GM18526 (cell line): Measurements from ENCODE around the gene FAM180B.

ENCODE experiments used
- POLR2A ChIP-seq: IDR thresholded peaks from 3 replicates; pipeline ENCODE4 v1.6.1; 2011; ENCODE audit not compliant: insufficient read length; ENCODE audit errors: extremely low read depth

Gene FAM180B

DNA sequence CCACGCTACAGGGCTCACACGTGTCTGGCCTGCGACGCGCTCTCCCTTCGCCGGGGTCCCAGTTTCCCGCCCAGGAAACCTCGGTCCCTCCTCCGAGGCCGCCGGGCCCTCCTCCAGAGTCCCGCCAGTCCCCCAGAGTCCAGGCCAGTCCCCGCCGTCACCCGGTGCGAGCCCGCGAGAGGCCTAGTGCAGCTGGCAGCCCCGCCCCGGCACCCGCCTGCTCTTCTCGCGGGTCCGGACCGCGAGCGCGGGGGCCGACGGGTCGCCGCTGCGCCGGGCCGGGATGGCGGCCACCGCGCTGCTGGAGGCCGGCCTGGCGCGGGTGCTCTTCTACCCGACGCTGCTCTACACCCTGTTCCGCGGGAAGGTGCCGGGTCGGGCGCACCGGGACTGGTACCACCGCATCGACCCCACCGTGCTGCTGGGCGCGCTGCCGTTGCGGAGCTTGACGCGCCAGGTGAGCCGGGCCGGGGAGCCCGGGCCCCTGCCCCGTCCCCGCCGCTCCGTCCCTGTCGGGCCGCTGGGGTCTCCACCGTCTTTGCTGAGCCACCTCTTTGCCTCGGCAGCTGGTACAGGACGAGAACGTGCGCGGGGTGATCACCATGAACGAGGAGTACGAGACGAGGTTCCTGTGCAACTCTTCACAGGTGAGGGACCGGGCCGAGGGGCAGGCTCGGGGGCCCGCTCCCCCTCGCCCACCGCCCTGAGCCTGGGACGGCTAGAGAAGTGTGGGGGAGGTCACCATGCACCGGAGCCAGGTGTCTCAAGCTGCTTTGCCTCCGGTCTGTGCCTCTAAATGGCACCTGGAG, 20.9 kb upstream of the FAM180B start, which contains the start of gene PTPMT1:
PTPMT1 (plus strand) TSS at position 260 of the 809 bp plus-strand sequence; CDS start at position 284, 24 bp downstream.
- TF ChIP-seq POLR2A: peak; percentile 93

DNA sequence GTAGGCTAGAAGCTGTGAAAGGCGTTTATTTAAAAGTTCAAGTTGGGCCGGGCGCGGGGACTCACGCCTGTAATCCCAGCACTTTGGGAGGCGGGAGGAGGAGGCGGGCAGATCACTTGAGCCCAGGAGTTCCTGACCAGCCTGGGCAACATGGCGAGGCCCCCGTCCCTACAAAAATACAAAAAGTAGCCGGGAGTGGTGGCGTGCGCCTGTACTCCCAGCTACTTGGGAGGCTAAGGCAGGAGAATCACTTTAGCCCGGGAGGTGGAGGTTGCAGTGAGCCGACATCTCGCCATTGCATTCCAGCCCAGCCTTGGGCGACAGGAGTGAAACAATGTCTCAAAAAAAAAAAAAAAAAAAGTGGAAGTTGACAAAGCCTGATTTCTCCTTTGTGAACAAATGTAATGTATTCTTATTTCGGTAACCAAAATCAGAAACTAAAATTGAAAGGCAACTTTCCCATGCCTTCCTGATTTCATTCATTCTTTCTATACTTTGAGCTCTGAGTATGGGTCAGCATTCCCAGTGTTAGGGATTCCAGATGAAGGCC, 20.3 kb upstream of the FAM180B start:
- no peak for TF ChIP-seq POLR2A

DNA sequence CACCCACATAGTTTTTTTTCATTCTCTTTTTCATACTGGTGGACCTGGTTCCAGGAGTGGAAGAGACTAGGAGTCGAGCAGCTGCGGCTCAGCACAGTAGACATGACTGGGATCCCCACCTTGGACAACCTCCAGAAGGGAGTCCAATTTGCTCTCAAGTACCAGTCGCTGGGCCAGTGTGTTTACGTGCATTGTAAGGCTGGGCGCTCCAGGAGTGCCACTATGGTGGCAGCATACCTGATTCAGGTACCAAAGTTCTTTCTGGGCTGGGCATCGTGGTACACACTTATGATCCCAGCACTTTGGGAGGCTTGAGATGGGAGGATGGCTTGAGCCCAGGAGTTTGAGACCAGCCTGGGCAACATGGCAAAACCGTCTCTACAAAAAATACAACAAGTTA, 16.8 kb upstream of the FAM180B start:
- no peak for TF ChIP-seq POLR2A

GRCh38 chr11:47570651-47571356, 15.7 kb upstream of the FAM180B start:
- no peak for TF ChIP-seq POLR2A

GRCh38 chr11:47571357-47571729, 15.1 kb upstream of the FAM180B start:
- TF ChIP-seq POLR2A: no peak

GRCh38 chr11:47571895-47572294, 14.6 kb upstream of the FAM180B start:
- TF ChIP-seq POLR2A: no peak

DNA sequence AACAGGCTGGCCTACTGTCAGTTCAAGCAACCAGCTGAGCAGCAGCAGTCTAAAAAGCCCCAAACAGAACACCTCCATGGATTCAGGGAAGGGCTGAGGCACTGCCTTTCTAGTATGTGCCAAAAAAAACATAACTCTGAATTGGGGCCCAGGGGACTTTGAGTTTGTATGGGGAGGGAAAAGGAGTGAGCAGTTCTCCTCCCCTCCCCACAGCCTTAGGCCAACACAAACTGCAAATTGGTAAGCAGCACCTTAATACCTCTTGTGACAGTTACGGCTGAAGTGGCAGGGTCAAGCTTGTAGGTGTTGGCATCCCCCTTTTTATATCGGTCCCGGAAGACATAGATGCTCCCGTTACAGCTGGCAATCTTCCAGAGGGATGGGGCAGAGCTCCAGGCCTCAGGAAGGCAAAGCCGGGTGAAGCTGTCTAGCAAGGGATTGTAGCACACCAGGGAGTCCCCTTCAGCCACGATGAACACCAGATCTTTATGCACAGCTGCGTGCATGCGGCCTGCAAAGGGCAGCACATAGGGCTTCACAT, 13.7 kb upstream of the FAM180B start:
- no peak for TF ChIP-seq POLR2A

GRCh38 chr11:47573321-47573720, 13.2 kb upstream of the FAM180B start:
- TF ChIP-seq POLR2A: no peak

- no peak for TF ChIP-seq POLR2A
Observed at GRCh38 chr11:47577460-47578041, 8.9 kb upstream of the FAM180B start.

DNA sequence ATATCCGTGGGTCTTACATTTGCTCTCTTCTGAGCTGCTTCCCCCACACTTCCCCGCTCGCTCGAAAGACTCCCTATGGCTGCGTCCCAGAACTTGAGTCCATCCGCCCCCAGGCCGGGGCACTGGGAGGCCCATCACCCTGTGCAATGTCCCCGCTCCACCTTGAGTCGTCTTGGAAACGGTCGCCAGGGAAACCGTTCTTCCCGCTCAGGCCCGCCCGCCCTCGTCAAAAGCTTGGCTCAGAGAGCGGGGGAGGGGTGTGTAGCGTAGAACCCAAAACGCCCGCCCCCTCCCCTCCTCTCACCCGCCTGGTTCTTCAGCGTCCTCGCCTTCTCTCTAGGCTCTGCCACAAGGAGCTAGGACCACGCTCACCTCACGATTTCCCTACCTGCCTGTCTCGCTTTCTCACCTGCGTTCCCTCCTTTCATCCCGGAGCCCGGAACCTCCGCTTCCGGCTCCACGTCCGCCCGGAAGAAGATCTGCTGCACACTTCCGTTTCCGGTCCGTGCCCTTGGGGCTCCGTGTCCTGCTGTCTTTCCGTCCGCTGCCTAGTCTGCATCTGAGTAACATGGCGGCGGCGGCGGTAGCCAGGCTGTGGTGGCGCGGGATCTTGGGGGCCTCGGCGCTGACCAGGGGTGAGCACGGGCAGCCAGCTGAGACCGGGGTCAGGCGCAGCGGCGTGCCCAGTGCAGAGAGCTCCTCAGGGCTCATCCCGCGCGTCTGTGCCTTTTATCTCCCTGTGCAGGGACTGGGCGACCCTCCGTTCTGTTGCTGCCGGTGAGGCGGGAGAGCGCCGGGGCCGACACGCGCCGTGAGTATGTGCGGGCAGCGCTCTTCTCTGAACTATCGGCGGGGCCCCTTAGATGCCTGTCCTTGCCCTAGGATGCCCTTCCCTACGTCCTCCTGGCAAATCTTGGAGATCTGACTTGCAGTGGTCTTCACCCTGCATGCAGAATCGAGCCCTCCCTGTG, 7.7 kb upstream of the FAM180B start, which contains the start of the genes KBTBD4 and NDUFS3:
KBTBD4 (minus strand) TSS at position 447 of the 971 bp plus-strand sequence; CDS start at position 428, 19 bp downstream.
NDUFS3 (plus strand) TSS at position 551 of the 971 bp plus-strand sequence; CDS start at position 569, 18 bp downstream.
- peak; percentile 84 for TF ChIP-seq POLR2A

DNA sequence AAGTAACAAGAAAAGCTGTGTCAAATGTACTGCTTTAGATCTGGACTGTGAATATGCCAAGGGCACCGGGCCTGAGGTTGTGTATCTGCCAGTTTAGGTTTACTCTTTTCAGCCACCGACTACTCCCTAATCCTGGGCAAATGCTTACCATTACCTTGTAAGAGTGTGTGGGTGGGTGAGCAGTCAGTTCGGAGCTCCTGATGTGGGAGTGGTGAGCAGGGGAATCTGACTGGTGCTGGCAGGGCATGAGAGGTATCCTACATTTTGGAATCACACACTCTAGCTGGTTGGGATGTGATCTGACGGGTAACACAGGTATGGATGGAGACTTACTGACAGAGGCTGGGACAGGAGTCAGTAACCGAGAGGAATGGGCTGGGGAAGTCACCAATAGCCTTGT, 2.6 kb upstream of the FAM180B start:
- no peak for TF ChIP-seq POLR2A

- no peak for TF ChIP-seq POLR2A
Observed at GRCh38 chr11:47587039-47587716, 700 bp downstream of the FAM180B start.

DNA sequence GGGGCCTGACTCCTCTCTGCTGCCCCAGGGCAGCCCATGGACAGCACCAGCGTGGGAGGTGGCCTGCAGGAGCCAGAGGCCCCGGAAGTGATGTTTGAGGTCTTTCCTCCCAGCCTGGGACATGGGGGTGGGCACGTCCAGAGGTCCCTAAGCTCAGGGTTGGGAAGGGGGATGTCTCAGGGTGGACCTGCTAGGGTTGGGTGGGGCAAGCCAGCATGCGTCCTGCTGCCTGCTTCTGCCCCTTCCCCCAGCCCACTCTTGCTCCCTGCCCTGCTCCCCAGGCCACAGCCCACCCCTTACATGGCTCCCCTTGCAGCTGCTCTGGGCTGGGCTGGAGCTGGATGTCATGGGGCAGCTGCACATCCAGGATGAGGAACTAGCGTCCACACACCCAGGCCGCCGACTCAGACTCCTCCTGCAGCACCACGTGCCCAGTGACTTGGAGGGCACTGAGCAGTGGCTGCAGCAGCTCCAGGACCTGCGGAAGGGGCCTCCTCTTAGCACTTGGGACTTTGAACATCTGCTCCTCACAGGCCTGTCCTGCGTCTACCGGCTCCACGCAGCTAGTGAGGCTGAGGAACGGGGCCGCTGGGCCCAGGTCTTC, 1.3 kb downstream of the FAM180B start:
- TF ChIP-seq POLR2A: no peak

DNA sequence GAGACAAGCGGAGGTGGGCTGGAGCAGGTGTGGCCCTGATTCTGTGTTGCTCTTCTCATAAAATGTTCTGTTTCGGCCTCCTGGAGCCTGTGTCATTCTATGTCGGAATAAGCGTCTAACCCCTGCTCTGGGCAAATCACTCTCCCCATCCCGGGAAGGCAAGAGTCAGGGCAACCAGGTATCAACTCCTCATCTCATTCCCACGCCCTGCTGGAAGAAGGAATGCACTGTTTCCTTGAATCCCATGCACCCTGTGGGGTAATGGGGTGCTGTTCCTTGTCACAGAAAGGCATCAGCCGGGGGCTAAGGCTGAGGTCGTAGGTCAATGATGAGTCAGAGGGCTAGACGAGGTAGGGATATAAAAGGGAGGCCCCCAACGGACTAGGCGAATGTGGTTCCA, 2.6 kb downstream of the FAM180B start:
- TF ChIP-seq POLR2A: no peak

GRCh38 chr11:47589584-47589976, 3.1 kb downstream of the FAM180B start:
- no peak for TF ChIP-seq POLR2A
